ENCODE measurements around the gene ADGRL3.
"Not testable (repeated sequence)": the region's sequence is repeated elsewhere in the genome, so short reads cannot be mapped to it uniquely, and the experiment has no call there.

Gene ADGRL3

GRCh38 chr4:61750810-61751209 is 550.7 kb downstream of the ADGRL3 start:
- ATAC-seq (replicated peaks): no peak
- H3K4me1 Mint-ChIP-seq: no peaks in the 10 kb centered on the region
- no peak overlapping the region for H3K4me3 Mint-ChIP-seq
- H3K9me3 Mint-ChIP-seq: peaks cover 0 to 4% of the 10 kb centered on the region in 2 donors
- no peak overlapping the region for H3K27ac Mint-ChIP-seq
- no peaks in the 10 kb centered on the region for H3K27me3 Mint-ChIP-seq
- DNase-seq: no peak
- H3K36me3 Mint-ChIP-seq: no peaks in the 10 kb centered on the region

GRCh38 chr4:61752617-61753016 is 552.5 kb downstream of the ADGRL3 start:
- H3K9me3 Mint-ChIP-seq: peaks cover 3 to 6% of the 10 kb centered on the region in 2 donors
- no peaks in the 10 kb centered on the region for H3K36me3 Mint-ChIP-seq
- H3K27ac Mint-ChIP-seq: no peak overlapping the region

GRCh38 chr4:61753739-61754138 is 553.6 kb downstream of the ADGRL3 start:
- Mint-ChIP-seq H3K9me3 (peaks cover 1 to 6% of the 10 kb centered on the region in 2 donors), H3K27me3 (no peaks in the 10 kb centered on the region), H3K36me3 (no peaks in the 10 kb centered on the region), H3K27ac (no peak overlapping the region), H3K4me3 (no peak overlapping the region), H3K4me1 (no peaks in the 10 kb centered on the region)
- DNase-seq (no peak), ATAC-seq (replicated peaks) (no peak)

More at GRCh38 chr4:61752617-61753016, 552.5 kb downstream of the ADGRL3 start:
- ATAC-seq (replicated peaks): no peak
- H3K27me3 Mint-ChIP-seq: no peaks in the 10 kb centered on the region
- H3K4me1 Mint-ChIP-seq: no peaks in the 10 kb centered on the region
- H3K4me3 Mint-ChIP-seq: no peak overlapping the region
- no peak for DNase-seq

- H3K4me1 Mint-ChIP-seq; H3K27ac Mint-ChIP-seq; H3K4me3 Mint-ChIP-seq; H3K27me3 Mint-ChIP-seq; H3K36me3 Mint-ChIP-seq; DNase-seq; ATAC-seq (replicated peaks): not testable (repeated sequence)
- H3K9me3 Mint-ChIP-seq: peaks cover 1 to 14% of the 10 kb centered on the region in 2 donors
Observed at GRCh38 chr4:61756937-61757336, 556.8 kb downstream of the ADGRL3 start.

- H3K4me3 Mint-ChIP-seq; H3K36me3 Mint-ChIP-seq; DNase-seq; H3K27ac Mint-ChIP-seq; ATAC-seq (replicated peaks); H3K4me1 Mint-ChIP-seq; H3K27me3 Mint-ChIP-seq: not testable (repeated sequence)
- peaks cover 1 to 14% of the 10 kb centered on the region in 2 donors for H3K9me3 Mint-ChIP-seq
Observed at GRCh38 chr4:61757983-61758382, 557.9 kb downstream of the ADGRL3 start.

GRCh38 chr4:61758596-61758995 is 558.5 kb downstream of the ADGRL3 start:
- H3K4me1 Mint-ChIP-seq; H3K36me3 Mint-ChIP-seq; H3K27me3 Mint-ChIP-seq; H3K27ac Mint-ChIP-seq; DNase-seq; ATAC-seq (replicated peaks); H3K4me3 Mint-ChIP-seq: not testable (repeated sequence)
- peaks cover 1 to 14% of the 10 kb centered on the region in 2 donors for H3K9me3 Mint-ChIP-seq

GRCh38 chr4:61759245-61759644 is 559.1 kb downstream of the ADGRL3 start:
- ATAC-seq (replicated peaks); H3K4me1 Mint-ChIP-seq; H3K4me3 Mint-ChIP-seq; H3K27ac Mint-ChIP-seq; H3K27me3 Mint-ChIP-seq; H3K36me3 Mint-ChIP-seq; DNase-seq: not testable (repeated sequence)
- peaks cover 1 to 14% of the 10 kb centered on the region in 2 donors for H3K9me3 Mint-ChIP-seq

- H3K27me3 Mint-ChIP-seq; H3K27ac Mint-ChIP-seq; H3K4me1 Mint-ChIP-seq; H3K36me3 Mint-ChIP-seq; H3K4me3 Mint-ChIP-seq; ATAC-seq (replicated peaks); DNase-seq: not testable (repeated sequence)
- peaks cover 1 to 14% of the 10 kb centered on the region in 2 donors for H3K9me3 Mint-ChIP-seq
Observed at GRCh38 chr4:61759885-61760284, 559.8 kb downstream of the ADGRL3 start.

GRCh38 chr4:61760820-61761219 is 560.7 kb downstream of the ADGRL3 start:
- DNase-seq: no peak
- Mint-ChIP-seq H3K4me1 (no peaks in the 10 kb centered on the region), H3K9me3 (peaks cover 1 to 16% of the 10 kb centered on the region in 2 donors), H3K27me3 (no peaks in the 10 kb centered on the region), H3K27ac (no peak overlapping the region), H3K36me3 (no peaks in the 10 kb centered on the region), H3K4me3 (no peak overlapping the region)
- ATAC-seq (replicated peaks): no peak

- ATAC-seq (replicated peaks) (no peak), DNase-seq (no peak)
- Mint-ChIP-seq H3K27ac (no peak overlapping the region), H3K9me3 (peaks cover 2 to 16% of the 10 kb centered on the region in 2 donors), H3K27me3 (no peaks in the 10 kb centered on the region), H3K36me3 (no peaks in the 10 kb centered on the region), H3K4me1 (no peaks in the 10 kb centered on the region), H3K4me3 (no peak overlapping the region)
Observed at GRCh38 chr4:61762722-61763627, 562.8 kb downstream of the ADGRL3 start.

- Mint-ChIP-seq H3K36me3 (no peaks in the 10 kb centered on the region), H3K4me3 (no peak overlapping the region), H3K4me1 (no peaks in the 10 kb centered on the region), H3K9me3 (peaks cover 4 to 23% of the 10 kb centered on the region in 2 donors), H3K27ac (no peak overlapping the region), H3K27me3 (no peaks in the 10 kb centered on the region)
- no peak for ATAC-seq (replicated peaks)
- DNase-seq: no peak
Observed at GRCh38 chr4:61763682-61764081, 563.6 kb downstream of the ADGRL3 start.

GRCh38 chr4:61764090-61764489 is 564.0 kb downstream of the ADGRL3 start:
- not testable (repeated sequence) for H3K27ac Mint-ChIP-seq; ATAC-seq (replicated peaks); H3K27me3 Mint-ChIP-seq; H3K4me1 Mint-ChIP-seq; DNase-seq; H3K4me3 Mint-ChIP-seq; H3K36me3 Mint-ChIP-seq
- H3K9me3 Mint-ChIP-seq: peaks cover 4 to 24% of the 10 kb centered on the region in 2 donors

- H3K9me3 Mint-ChIP-seq: peaks cover 8 to 16% of the 10 kb centered on the region in 2 donors
- not testable (repeated sequence) for DNase-seq; H3K36me3 Mint-ChIP-seq; H3K4me3 Mint-ChIP-seq; ATAC-seq (replicated peaks); H3K4me1 Mint-ChIP-seq; H3K27ac Mint-ChIP-seq; H3K27me3 Mint-ChIP-seq
Observed at GRCh38 chr4:61769444-61770167, 569.5 kb downstream of the ADGRL3 start.

- Mint-ChIP-seq H3K4me1 (no peaks in the 10 kb centered on the region), H3K36me3 (no peaks in the 10 kb centered on the region), H3K27me3 (no peaks in the 10 kb centered on the region), H3K9me3 (peaks cover 8 to 16% of the 10 kb centered on the region in 2 donors), H3K4me3 (no peak overlapping the region), H3K27ac (no peak overlapping the region)
- DNase-seq (no peak), ATAC-seq (replicated peaks) (no peak)
Observed at GRCh38 chr4:61770456-61770855, 570.3 kb downstream of the ADGRL3 start.

- Mint-ChIP-seq H3K4me3 (no peak overlapping the region), H3K36me3 (no peaks in the 10 kb centered on the region), H3K9me3 (peaks cover 8 to 12% of the 10 kb centered on the region in 2 donors), H3K27ac (no peak overlapping the region), H3K4me1 (no peaks in the 10 kb centered on the region), H3K27me3 (no peaks in the 10 kb centered on the region)
- ATAC-seq (replicated peaks): no peak
- DNase-seq: no peak
Observed at GRCh38 chr4:61771056-61771455, 570.9 kb downstream of the ADGRL3 start.

Data from stimulated activated naive B cell treated with anti-CD40 and anti-IgM and Interleukin-4, amounts not matched to agents 10 μg/mL and 1 μg/mL and 100 μg/mL, for 72 hours (primary cell).